Panc1 (cell line): ENCODE data around the gene NECAB2. TPM values are rescaled to one million over a fixed set of nuclear protein-coding genes. Genes with fewer than 3 reads are reported as not detected.

Source experiments
- ATAC-seq: fragments of 200-7000 bp; cut with Tn5 transposase; 2 replicates; pipeline ENCODE4 v1.9.1; 2020; ENCODE audit warnings: mild to moderate bottlenecking, moderate library complexity
- BruUV-seq: library from RNA; stranded (reverse); fragments of 400-500 nt; replicated peaks from 2 replicates; lab custom pipeline; 2021; lab: Mats Ljungman, UMichigan
- CTCF ChIA-PET: fragments of 300-600 bp; sonication (Branson Sonifier 250); formaldehyde crosslinking; loops from one replicate; lab custom pipeline; 2022; ENCODE audit warnings: antibody characterized with exemption; lab: Charles Lee
- POLR2A ChIA-PET: fragments of 300-600 bp; sonication (Branson Sonifier 250); formaldehyde crosslinking; loops from one replicate; lab custom pipeline; 2022; ENCODE audit warnings: antibody characterized with exemption; lab: Charles Lee
- DNase-seq: peaks from one replicate; pipeline ENCODE4 v3.0.0-alpha.2; 2010; ENCODE audit warnings: low read depth, low spot score
- H3K27ac ChIP-seq: 2 replicates; pipeline ENCODE4 v1.5.1; 2011; ENCODE audit warnings: mild to moderate bottlenecking, low read length, inconsistent platforms
- H3K27me3 ChIP-seq: fragments of 200-500 bp; sonication (Bioruptor generic); 2 replicates; pipeline ENCODE4 v1.6.0; 2014; ENCODE audit warnings: low read length, inconsistent platforms; ENCODE audit not compliant: control insufficient read depth, insufficient read depth
- H3K36me3 ChIP-seq: fragments of 200-500 bp; sonication (Bioruptor generic); 2 replicates; pipeline ENCODE4 v1.5.1; 2014; ENCODE audit warnings: inconsistent platforms, mild to moderate bottlenecking, low read length, moderate library complexity; ENCODE audit not compliant: control insufficient read depth, insufficient read depth
- H3K4me1 ChIP-seq: 2 replicates; pipeline ENCODE4 v1.5.1; 2011; ENCODE audit warnings: inconsistent platforms, mild to moderate bottlenecking, low read length, moderate library complexity; ENCODE audit not compliant: control insufficient read depth, insufficient read depth
- H3K4me3 ChIP-seq, 2 experiments: 2 replicates each; pipeline ENCODE4 v1.5.1; 2011 to 2012; ENCODE audit warnings: low read depth in 2 of 2, low read length in 2 of 2, mild to moderate bottlenecking in 2 of 2, inconsistent platforms in 1 of 2, moderate library complexity in 1 of 2
- H3K9me3 ChIP-seq: fragments of 200-500 bp; sonication (Bioruptor generic); 2 replicates; pipeline ENCODE4 v1.5.1; 2014; ENCODE audit warnings: low read depth, mild to moderate bottlenecking, inconsistent platforms, low read length, moderate library complexity; ENCODE audit not compliant: control insufficient read depth, insufficient read depth
- CTCF ChIP-seq: fragments of 450-650 bp; IDR thresholded peaks from 2 replicates; pipeline ENCODE4 v1.5.1; 2017; ENCODE audit warnings: mild to moderate bottlenecking
- POLR2AphosphoS5 ChIP-seq: IDR thresholded peaks from 2 replicates; pipeline ENCODE4 v1.6.1; 2012; ENCODE audit warnings: mild to moderate bottlenecking, low read depth, low read length, moderate library complexity
- REST ChIP-seq, 2 experiments: IDR thresholded peaks; 2 replicates each; pipeline ENCODE4 v1.6.1; 2011 to 2012; ENCODE audit warnings: low read depth in 2 of 2, control low read depth in 1 of 2, low read length in 1 of 2, mild to moderate bottlenecking in 1 of 2, moderate library complexity in 1 of 2; ENCODE audit not compliant: insufficient read depth in 1 of 2
- SIN3A ChIP-seq: IDR thresholded peaks from 2 replicates; pipeline ENCODE4 v1.6.1; 2012; ENCODE audit warnings: low read depth, mild to moderate bottlenecking, low read length, moderate library complexity, borderline replicate concordance; ENCODE audit not compliant: insufficient read depth
- TCF7L2 ChIP-seq: IDR thresholded peaks from 2 replicates; pipeline ENCODE4 v1.6.1; 2011; ENCODE audit warnings: mild to moderate bottlenecking, low read depth, low read length, inconsistent platforms
- in situ Hi-C: cut with HindIII; loops from 2 replicates; pipeline ENCODE4 v1.10.0; 2016; ENCODE audit warnings: low sequenced_read_pairs, low pct_unique_long_range_greater_than_20kb
- intact Hi-C: fragments of 100-400 bp; cut with micrococcal nuclease; formaldehyde crosslinking; loops from one replicate; pipeline ENCODE4 v1.10.0; 2022; ENCODE audit not compliant: unreplicated experiment
- total RNA-seq: library from RNA; stranded (reverse); gene quantifications from one replicate; pipeline ENCODE4 v1.2.1, GENCODE V29; 2021; ENCODE audit not compliant: unreplicated experiment

NECAB2 gene
- total RNA-seq, 1 experiment from 2014 or later: 0.33 TPM

GRCh38 chr16:83966153-83966696 lies 1.8 kb upstream of the NECAB2 start:
- no peaks in the 10 kb centered on the region for H3K4me1 ChIP-seq
- H3K4me3 ChIP-seq: no peak overlapping the region
- ChIA-PET CTCF (no interaction called here), POLR2A (no interaction called here)
- ATAC-seq (no peak), DNase-seq (no peak)
- no peaks in the 10 kb centered on the region for H3K27me3 ChIP-seq
- intact Hi-C loops: no loop called here
- no peak overlapping the region for H3K27ac ChIP-seq
- BruUV-seq: no TSS peak
- no peaks in the 10 kb centered on the region for H3K9me3 ChIP-seq
- in situ Hi-C loops: no loop called here
- no peaks in the 10 kb centered on the region for H3K36me3 ChIP-seq
- TF ChIP-seq REST (IDR thresholded peaks at IDR 0.05; ENCODE audit: insufficient read depth in 1 of 2, low read depth in 2 of 2, low read length in 1 of 2) (no peak), TCF7L2 (no peak), SIN3A (no peak)

- no peaks in the 10 kb centered on the region for H3K36me3 ChIP-seq
- in situ Hi-C loops (no loop called here), intact Hi-C loops (no loop called here)
- BruUV-seq: no TSS peak
- no peak for DNase-seq
- no peaks in the 10 kb centered on the region for H3K27me3 ChIP-seq
- H3K27ac ChIP-seq: no peak overlapping the region
- H3K4me1 ChIP-seq: no peaks in the 10 kb centered on the region
- no peak for TF ChIP-seq POLR2AphosphoS5
- TF ChIP-seq SIN3A: no peak
- TF ChIP-seq REST (IDR thresholded peaks at IDR 0.05; ENCODE audit: insufficient read depth in 1 of 2, low read depth in 2 of 2, low read length in 1 of 2): no peak
- TF ChIP-seq TCF7L2: no peak
- no peak for TF ChIP-seq CTCF
- ChIA-PET CTCF (no interaction called here), POLR2A (no interaction called here)
- no peaks in the 10 kb centered on the region for H3K9me3 ChIP-seq
- H3K4me3 ChIP-seq: no peak overlapping the region
- no peak for ATAC-seq
These were observed 953 bp upstream of the NECAB2 start for GRCh38 chr16:83967091-83967490.
